Measurements from ENCODE around the gene TEPSIN.
"Not testable (repeated sequence)": the region's sequence is repeated elsewhere in the genome, so short reads cannot be mapped to it uniquely, and the experiment has no call there.

DNA sequence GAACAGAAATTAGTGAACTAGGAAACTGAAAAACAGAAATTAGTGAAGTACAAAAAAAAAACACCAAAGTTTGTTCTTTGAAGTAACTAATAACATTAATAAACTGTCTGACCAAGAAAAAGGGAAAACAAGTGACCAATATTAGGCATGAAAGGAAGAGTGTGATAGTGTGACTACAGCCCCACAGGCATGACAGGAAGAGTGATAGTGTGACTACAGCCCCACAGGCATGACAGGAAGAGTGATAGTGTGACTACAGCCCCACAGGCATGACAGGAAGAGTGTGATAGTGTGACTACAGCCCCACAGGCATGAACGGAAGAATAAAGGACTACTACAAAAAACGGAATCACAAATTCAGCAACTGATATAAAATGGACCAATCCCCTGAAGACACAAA lies 11.2 kb downstream of the TEPSIN start:
- TF ChIP-seq, protein P1, sequence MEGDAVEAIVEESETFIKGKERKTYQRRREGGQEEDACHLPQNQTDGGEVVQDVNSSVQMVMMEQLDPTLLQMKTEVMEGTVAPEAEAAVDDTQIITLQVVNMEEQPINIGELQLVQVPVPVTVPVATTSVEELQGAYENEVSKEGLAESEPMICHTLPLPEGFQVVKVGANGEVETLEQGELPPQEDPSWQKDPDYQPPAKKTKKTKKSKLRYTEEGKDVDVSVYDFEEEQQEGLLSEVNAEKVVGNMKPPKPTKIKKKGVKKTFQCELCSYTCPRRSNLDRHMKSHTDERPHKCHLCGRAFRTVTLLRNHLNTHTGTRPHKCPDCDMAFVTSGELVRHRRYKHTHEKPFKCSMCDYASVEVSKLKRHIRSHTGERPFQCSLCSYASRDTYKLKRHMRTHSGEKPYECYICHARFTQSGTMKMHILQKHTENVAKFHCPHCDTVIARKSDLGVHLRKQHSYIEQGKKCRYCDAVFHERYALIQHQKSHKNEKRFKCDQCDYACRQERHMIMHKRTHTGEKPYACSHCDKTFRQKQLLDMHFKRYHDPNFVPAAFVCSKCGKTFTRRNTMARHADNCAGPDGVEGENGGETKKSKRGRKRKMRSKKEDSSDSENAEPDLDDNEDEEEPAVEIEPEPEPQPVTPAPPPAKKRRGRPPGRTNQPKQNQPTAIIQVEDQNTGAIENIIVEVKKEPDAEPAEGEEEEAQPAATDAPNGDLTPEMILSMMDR (IDR thresholded peaks at IDR 0.05) = not testable (repeated sequence)
- not testable (repeated sequence) for TF ChIP-seq POLR2A (IDR thresholded peaks at IDR 0.05)
